GM23248 (cell line): ENCODE measurements around the gene GPR55.

Experiments
- EZH2 ChIP-seq: fragments of 200-600 bp; sonication (generic); IDR thresholded peaks from 2 replicates; pipeline ENCODE4 v1.6.1; 2018; ENCODE audit warnings: antibody characterized with exemption, mild to moderate bottlenecking; ENCODE audit not compliant: insufficient read depth, poor library complexity, severe bottlenecking
- EZH2phosphoT487 ChIP-seq: fragments of 200-600 bp; sonication (generic); IDR thresholded peaks from 2 replicates; pipeline ENCODE4 v1.6.1; 2018; ENCODE audit warnings: antibody characterized with exemption, moderate library complexity, mild to moderate bottlenecking, low read depth; ENCODE audit not compliant: insufficient read depth

DNA sequence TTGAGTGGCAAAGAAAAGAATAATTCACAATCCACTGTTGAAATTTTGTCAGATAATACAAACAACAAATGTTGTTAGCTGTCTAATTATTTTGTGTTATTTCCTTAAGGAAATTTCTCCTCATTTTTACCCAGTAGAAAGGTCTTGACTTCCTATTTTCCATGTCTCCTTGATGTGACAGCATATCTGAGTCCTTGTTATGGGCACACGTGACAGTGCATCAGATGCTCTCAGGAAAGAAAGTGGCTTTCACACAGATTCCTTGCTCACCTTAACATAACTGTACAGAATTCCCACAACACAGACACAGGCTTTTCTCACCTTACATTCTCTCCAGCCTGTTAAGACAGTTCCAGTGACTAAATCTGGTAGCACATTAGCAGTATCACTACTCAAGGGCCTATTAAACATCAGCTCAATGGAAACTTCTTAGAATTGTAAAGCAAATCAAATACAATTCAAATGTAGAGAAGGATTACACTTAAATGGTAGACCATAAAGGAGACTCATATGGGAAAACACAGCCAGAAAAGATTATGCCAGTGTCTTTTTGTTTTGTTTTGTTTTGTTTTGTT, 30.2 kb upstream of the GPR55 start:
- no peak for TF ChIP-seq EZH2
- no peak for TF ChIP-seq EZH2phosphoT487
